ENCODE data around the gene TUBB4A. TPM values are rescaled to one million over a fixed set of nuclear protein-coding genes. Genes with fewer than 3 reads are reported as not detected.

Gene TUBB4A
- total and polyA plus RNA-seq, 5 donors = 0.45 to 7.4 (median 2.6) TPM

- no peak overlapping the region for H3K27ac ChIP-seq (ENCODE audit: low read length)
- no peak for ATAC-seq
- DNase-seq = no peak
- no peaks in the 10 kb centered on the region for H3K9me3 ChIP-seq (ENCODE audit: control insufficient read depth, low read length)
- 93% methylated on average over 7 of the region's 7 CpGs for WGBS
- intact Hi-C loops (cut with DNase I) = no loop called here
- no peak overlapping the region for H3K4me3 ChIP-seq (ENCODE audit: low read length)
- no peaks in the 10 kb centered on the region for H3K4me1 ChIP-seq (ENCODE audit: control insufficient read depth, insufficient read depth, low read length)
- no peaks in the 10 kb centered on the region for H3K27me3 ChIP-seq (ENCODE audit: control insufficient read depth, insufficient read depth)
Measured at GRCh38 chr19:6451583-6452222, 50.4 kb downstream of the TUBB4A start.

DNA sequence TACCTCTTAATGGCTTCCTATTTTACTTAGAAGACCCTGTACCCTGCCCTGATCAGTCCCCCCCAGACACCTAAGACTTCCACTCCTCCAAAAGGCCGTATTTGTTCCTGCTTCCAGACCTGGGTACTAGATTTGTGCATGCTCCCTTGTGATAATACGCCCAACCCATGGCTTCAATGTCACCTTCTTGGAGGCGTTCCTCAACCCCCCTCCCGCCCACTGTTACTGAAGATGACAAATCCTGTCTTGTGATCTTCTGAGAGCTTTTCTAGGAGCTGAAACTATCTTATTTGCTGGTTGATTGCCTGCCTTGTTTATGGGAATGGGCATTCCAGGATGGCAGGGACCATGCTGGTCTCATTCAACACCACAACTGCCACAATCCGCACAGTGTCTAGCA lies 51.9 kb downstream of the TUBB4A start:
- Histone ChIP-seq H3K9me3 (ENCODE audit: control insufficient read depth, low read length) (no peaks in the 10 kb centered on the region), H3K4me3 (ENCODE audit: low read length) (no peak overlapping the region), H3K27me3 (ENCODE audit: control insufficient read depth, insufficient read depth) (no peaks in the 10 kb centered on the region), H3K27ac (ENCODE audit: low read length) (no peak overlapping the region), H3K4me1 (ENCODE audit: control insufficient read depth, insufficient read depth, low read length) (no peaks in the 10 kb centered on the region)
- intact Hi-C loops (cut with DNase I) = no loop called here
- ATAC-seq (no peak), DNase-seq (no peak)
- WGBS = 97% methylated on average over 5 of the region's 5 CpGs

GRCh38 chr19:6448045-6448444 lies 54.1 kb downstream of the TUBB4A start:
- intact Hi-C loops (cut with DNase I) = no loop called here
- H3K4me1 ChIP-seq (ENCODE audit: control insufficient read depth, insufficient read depth, low read length) = no peaks in the 10 kb centered on the region
- no peak for DNase-seq
- WGBS = 88% methylated on average over 3 of the region's 3 CpGs
- no peak overlapping the region for H3K4me3 ChIP-seq (ENCODE audit: low read length)
- no peak overlapping the region for H3K27ac ChIP-seq (ENCODE audit: low read length)
- no peak for ATAC-seq
- no peaks in the 10 kb centered on the region for H3K9me3 ChIP-seq (ENCODE audit: control insufficient read depth, low read length)
- H3K27me3 ChIP-seq (ENCODE audit: control insufficient read depth, insufficient read depth) = no peaks in the 10 kb centered on the region

GRCh38 chr19:6446452-6446851 lies 55.7 kb downstream of the TUBB4A start:
- intact Hi-C loops (cut with DNase I) = no loop called here
- DNase-seq (no peak), ATAC-seq (no peak)

More at GRCh38 chr19:6446452-6446851, 55.7 kb downstream of the TUBB4A start:
- Histone ChIP-seq H3K4me1 (ENCODE audit: control insufficient read depth, insufficient read depth, low read length) (no peaks in the 10 kb centered on the region), H3K9me3 (ENCODE audit: control insufficient read depth, low read length) (no peaks in the 10 kb centered on the region), H3K27ac (ENCODE audit: low read length) (no peak overlapping the region), H3K4me3 (ENCODE audit: low read length) (no peak overlapping the region), H3K27me3 (ENCODE audit: control insufficient read depth, insufficient read depth) (no peaks in the 10 kb centered on the region)
- 96% methylated on average over 3 of the region's 3 CpGs for WGBS

Other genes starting within 250 kb of the TUBB4A start
- 10 to 100 TPM; 62.5 to 67.3 (median 65.5) TPM for gene MLLT1, start 222.3 kb downstream of the TUBB4A start, total RNA-seq
- gene MLLT1, start 222.3 kb downstream of the TUBB4A start, polyA plus RNA-seq = 34.8 TPM
- not detected for gene ACER1, start 168.7 kb downstream of the TUBB4A start, total RNA-seq
- gene ACER1, start 168.7 kb downstream of the TUBB4A start, polyA plus RNA-seq = not detected
- gene CLPP, start 140.8 kb downstream of the TUBB4A start, total RNA-seq = 10 to 100 TPM; 61.5 to 79.5 (median 68.6) TPM
- gene CLPP, start 140.8 kb downstream of the TUBB4A start, polyA plus RNA-seq = 73.0 TPM
- gene ALKBH7, start 129.5 kb downstream of the TUBB4A start, total RNA-seq = 100 to 1,000 TPM in 3 of 4 donors, 10 to 100 TPM in 1; 95.6 to 127 (median 119) TPM
- 99.0 TPM for gene ALKBH7, start 129.5 kb downstream of the TUBB4A start, polyA plus RNA-seq
- 1 to 10 TPM in 2 of 4 donors, under 1 TPM in 2; 0.68 to 1.3 (median 0.99) TPM for gene PSPN, start 126.4 kb downstream of the TUBB4A start, total RNA-seq
- 0.50 TPM for gene PSPN, start 126.4 kb downstream of the TUBB4A start, polyA plus RNA-seq
- gene GTF2F1, start 109.1 kb downstream of the TUBB4A start, total RNA-seq = 10 to 100 TPM; 30.8 to 39.8 (median 34.3) TPM
- 33.8 TPM for gene GTF2F1, start 109.1 kb downstream of the TUBB4A start, polyA plus RNA-seq
- gene KHSRP, start 77.5 kb downstream of the TUBB4A start, total RNA-seq = 100 to 1,000 TPM; 105 to 134 (median 112) TPM
- 84.8 TPM for gene KHSRP, start 77.5 kb downstream of the TUBB4A start, polyA plus RNA-seq
- under 1 TPM; 0.21 to 0.54 (median 0.29) TPM for gene SLC25A41, start 68.5 kb downstream of the TUBB4A start, total RNA-seq
- 0.36 TPM for gene SLC25A41, start 68.5 kb downstream of the TUBB4A start, polyA plus RNA-seq
- gene SLC25A23, start 42.5 kb downstream of the TUBB4A start, total RNA-seq = 10 to 100 TPM; 81.6 to 95.5 (median 89.7) TPM
- 59.6 TPM for gene SLC25A23, start 42.5 kb downstream of the TUBB4A start, polyA plus RNA-seq
- gene CRB3, start 38.0 kb downstream of the TUBB4A start, total RNA-seq = not detected
- 0.11 TPM for gene CRB3, start 38.0 kb downstream of the TUBB4A start, polyA plus RNA-seq
- gene DENND1C, start 20.5 kb downstream of the TUBB4A start, total RNA-seq = 1 to 10 TPM in 2 of 4 donors, under 1 TPM in 2; 0.54 to 1.9 (median 1.1) TPM
- gene DENND1C, start 20.5 kb downstream of the TUBB4A start, polyA plus RNA-seq = 0.68 TPM
- gene TNFSF9, start 28.7 kb upstream of the TUBB4A start, total RNA-seq = under 1 TPM; 0.17 to 0.91 (median 0.24) TPM
- 0.14 TPM for gene TNFSF9, start 28.7 kb upstream of the TUBB4A start, polyA plus RNA-seq
- not detected for gene CD70, start 88.8 kb upstream of the TUBB4A start, total RNA-seq
- not detected for gene CD70, start 88.8 kb upstream of the TUBB4A start, polyA plus RNA-seq
- gene TNFSF14, start 167.9 kb upstream of the TUBB4A start, total RNA-seq = 1 to 10 TPM in 2 of 4 donors, under 1 TPM in 2; 0.08 to 1.1 (median 0.83) TPM
- 0.29 TPM for gene TNFSF14, start 167.9 kb upstream of the TUBB4A start, polyA plus RNA-seq
- gene C3, start 218.3 kb upstream of the TUBB4A start, total RNA-seq = 100 to 1,000 TPM; 136 to 537 (median 382) TPM
- gene C3, start 218.3 kb upstream of the TUBB4A start, polyA plus RNA-seq = 273 TPM
- gene GPR108, start 235.3 kb upstream of the TUBB4A start, total RNA-seq = 10 to 100 TPM; 28.2 to 38.4 (median 33.0) TPM
- gene GPR108, start 235.3 kb upstream of the TUBB4A start, polyA plus RNA-seq = 36.8 TPM
- gene TRIP10, start 237.4 kb upstream of the TUBB4A start, total RNA-seq = 10 to 100 TPM; 68.8 to 89.5 (median 78.8) TPM
- gene TRIP10, start 237.4 kb upstream of the TUBB4A start, polyA plus RNA-seq = 92.6 TPM